Germinal center (tissue), 1 donor: ENCODE measurements around the gene KCNQ1.
A peak's percentile ranks its signal among the peaks of the same experiment; 100 is the strongest.

ENCODE experiments used
- DNase-seq: peaks from one replicate; pipeline ENCODE4 v3.0.0; 2012; ENCODE audit warnings: mixed read lengths, low spot score

The KCNQ1 gene

DNA sequence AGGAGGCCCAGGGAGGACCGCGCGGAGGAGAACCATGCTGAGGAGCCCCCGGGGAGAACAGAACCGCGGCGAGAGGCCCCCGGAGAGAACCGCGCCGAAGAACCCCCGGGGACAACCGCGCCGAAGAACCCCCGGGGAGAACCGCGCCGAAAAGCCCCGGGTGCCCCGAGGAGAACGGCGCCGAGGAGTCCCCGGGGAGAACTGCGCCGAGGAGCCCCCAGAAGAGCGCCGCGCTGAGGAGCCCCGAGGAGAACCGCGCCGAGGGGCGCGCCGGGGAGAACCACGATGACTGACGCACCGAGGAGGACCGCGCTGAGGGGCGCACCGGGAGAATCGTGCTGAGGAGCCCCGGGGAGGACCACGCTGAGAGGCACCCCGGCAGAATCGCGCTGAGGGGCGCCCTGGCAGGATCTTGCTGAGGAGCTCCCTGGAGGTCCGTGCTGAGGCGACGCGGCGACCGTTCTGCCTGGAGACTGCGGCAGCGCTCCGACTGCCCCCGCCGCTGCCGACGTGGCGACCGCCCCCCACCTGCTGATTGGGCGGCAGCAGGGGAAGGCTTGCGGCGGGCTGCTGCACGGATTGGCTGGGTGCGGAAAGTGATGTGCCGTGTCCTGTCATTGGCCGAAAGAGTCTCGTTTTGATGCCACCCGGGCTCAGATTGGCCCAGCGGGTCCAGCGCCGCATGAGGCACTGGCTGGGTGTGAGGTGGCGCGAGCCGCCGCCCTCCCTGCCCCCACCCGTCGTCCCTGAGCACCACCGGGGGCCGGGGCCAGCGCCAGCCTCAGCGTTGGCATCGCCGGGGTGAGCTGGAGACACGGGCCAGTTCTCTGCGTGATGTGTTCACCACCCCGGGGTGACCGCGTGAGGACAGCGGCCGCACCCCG is 255.0 kb downstream of the KCNQ1 start, which contains the start of gene KCNQ1OT1:
Gene KCNQ1OT1, minus strand, starts transcription at position 464 of the 884 bp plus-strand sequence.
- DNase-seq, result peak; percentile 97

DNA sequence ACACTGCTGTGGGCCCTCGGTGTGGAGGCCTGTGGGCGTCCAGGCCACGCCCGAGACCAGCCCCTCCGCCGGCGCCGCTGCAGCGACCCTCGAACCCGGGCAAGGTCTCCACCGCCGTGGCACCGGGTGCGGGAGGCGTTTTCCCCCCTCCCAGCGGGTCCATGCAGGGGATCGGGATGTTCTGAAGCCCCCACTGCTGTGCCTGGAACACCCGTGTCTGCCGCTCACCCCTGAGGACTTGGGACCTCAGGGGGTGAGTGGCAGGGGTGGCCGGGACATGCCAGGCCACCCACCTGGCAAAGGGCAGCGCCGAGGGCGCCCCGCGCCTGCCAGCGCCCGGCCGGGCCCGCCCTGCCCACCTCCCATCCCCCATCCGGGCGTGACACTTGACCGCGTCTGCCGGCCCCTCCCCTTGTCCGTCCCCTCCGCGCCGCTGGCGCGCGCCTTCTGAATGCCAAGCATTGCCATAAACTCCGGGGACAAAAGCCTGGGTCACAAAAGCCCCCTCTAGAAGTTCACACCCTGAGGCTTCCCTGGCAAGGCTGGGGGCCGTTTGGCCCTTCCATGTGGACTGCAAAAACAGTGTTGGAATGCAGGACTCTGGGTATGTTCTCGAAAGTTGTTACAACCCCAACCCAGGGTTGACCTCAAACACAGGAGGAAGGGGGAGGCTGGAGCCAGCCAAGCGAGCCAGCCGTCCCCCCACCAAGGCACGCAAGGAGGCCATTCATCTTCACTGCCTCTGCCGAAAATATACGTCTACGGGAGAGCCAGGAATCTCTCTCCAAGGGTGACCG is 255.8 kb downstream of the KCNQ1 start:
- DNase-seq, result peak; percentile 42

DNA sequence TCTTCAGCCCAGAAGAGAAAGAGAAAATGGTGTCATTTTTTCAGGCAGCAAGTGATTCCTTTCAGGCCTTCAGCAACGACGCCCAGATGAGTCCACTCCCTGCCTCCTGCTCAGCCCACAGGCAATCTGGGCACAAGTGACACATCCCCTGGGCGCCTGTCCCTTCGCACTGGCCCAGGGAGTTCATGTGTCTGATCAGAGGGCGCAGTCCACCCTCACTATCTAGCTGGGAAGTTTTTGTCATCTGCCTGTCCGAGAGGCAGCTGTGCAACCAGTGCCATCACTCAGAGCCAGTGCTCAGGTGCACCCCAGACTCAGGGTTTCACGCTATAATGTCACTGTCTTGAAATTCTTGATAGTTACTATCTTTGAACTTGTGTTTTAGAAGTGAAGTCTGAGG is 256.4 kb downstream of the KCNQ1 start:
- DNase-seq, result no peak

GRCh38 chr11:2701898-2702434 is 257.2 kb downstream of the KCNQ1 start:
- DNase-seq, result no peak

DNA sequence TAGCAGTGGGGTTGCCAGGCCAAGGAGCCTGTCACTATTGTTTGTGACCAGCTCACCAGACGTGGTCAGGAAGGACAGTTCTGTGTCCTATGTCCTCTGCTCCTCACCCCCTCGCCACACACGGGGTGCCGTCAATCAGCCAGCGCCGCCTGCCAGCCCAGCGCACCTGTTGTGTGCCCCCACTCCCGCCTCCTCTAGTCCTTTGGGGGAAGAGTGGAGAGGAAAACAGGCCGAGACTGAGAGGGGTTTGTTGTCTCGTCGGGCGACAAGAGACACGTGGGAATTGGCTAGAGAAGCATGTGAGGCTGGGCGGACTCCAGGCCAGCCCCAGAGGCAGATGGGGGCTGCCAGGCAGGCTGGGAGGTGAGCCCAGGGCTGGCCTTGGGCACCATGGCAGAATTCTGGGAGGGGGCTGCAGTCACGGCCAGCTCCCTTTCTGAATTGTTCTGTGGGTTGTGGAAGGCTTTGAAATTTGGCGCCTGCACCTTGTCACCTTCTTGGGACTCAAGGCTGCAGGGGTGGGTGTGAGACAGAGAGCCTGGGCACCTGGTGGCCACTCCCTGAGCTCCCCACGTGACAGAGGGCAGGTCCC is 258.1 kb downstream of the KCNQ1 start:
- DNase-seq, result no peak

- DNase-seq, result peak; percentile 21
These were observed 258.7 kb downstream of the KCNQ1 start for GRCh38 chr11:2703363-2704141.

DNA sequence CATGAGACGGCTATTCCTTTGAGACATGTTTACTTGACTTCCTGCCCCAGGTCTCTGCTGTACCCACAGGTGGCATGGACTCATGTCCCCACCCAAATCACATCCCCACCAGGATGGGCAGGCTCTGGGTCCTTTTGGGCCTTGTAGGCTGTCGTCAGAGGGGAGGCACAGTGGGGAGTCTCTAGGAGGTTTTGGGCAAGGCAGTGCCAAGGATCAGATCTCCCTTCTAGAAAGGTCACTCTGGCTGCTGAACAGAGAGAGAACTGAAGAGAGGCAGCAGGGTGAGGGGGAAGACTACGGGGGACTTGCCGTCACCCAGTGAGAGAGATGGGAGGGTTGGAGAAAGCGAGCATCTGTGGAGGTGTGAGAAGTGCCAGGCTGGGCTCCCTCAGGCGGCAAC is 259.5 kb downstream of the KCNQ1 start:
- no peak for DNase-seq

DNA sequence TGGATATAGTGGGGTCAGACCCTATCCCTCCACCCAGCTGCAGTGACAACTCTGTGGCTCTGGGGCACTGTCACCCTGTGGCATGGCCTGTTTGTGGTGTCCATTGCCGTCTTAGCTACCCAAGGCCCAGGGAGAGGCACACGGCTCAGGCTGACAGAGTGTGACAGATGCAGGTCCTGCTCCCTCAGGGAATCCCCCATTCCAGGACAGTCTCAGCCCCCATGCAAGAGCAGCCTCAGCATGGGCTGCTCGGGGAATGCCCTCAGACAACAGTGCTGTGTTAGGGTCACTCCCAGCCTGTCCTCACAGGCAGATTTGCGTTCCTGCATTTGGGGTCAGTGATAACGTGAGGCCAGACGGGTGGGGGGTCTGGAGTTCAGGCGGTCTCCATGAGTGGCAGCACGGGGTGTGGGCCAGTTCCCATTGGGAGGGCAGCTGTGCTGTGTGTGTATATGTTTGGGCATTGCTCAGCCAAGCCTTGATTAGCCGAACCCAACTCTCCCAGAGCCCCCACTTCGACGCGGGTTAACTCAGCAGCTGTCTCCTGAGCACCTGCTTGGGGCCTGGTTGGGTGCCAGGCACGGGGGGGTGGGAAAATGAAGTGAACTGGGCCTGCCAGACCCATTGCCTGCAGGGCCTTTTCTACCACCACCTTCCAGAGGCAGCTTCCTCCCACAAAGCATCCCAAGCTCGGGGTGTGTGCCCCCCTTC is 260.2 kb downstream of the KCNQ1 start:
- DNase-seq, result no peak

DNA sequence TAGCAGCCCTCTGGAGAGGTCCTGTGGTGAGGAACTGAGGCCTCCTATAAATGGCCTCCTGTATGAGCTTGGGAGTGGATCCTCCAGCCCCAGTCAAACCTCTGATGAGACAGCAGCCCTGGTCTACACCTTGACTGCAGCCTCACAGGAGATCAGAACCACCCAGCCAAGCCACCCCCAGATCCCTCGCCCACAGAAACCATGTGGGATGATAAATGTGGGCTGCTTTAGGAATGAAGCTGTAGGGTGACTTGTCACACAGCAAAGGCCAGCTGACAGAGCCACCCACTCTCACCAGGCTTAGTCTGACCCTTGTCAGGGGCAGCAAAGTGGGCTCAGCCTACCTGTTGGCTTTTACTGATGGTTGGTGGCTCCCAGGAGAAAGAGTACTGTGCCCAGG is 261.5 kb downstream of the KCNQ1 start:
- DNase-seq, result no peak

DNA sequence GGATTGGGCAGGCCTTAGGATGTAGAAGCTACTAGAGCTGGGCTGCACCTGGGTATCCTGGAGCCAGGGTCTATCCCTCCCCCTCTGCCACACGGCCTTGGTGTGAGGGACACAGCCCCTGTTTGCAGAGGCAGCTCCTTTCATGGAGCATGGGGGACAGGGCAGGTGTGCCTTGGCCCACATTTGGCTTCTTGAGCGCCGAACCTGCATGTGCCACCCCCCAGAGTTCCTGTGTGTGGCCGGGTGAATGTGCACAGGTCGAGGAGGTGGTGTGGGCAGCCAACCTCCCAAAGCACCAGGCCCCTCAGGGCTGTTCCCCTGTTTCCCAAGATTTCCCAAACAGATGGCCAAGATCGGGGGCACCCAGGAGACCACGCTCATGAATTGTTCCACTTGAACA is 262.9 kb downstream of the KCNQ1 start:
- DNase-seq, result no peak

GRCh38 chr11:2708151-2708581 is 263.4 kb downstream of the KCNQ1 start:
- DNase-seq, result no peak

DNA sequence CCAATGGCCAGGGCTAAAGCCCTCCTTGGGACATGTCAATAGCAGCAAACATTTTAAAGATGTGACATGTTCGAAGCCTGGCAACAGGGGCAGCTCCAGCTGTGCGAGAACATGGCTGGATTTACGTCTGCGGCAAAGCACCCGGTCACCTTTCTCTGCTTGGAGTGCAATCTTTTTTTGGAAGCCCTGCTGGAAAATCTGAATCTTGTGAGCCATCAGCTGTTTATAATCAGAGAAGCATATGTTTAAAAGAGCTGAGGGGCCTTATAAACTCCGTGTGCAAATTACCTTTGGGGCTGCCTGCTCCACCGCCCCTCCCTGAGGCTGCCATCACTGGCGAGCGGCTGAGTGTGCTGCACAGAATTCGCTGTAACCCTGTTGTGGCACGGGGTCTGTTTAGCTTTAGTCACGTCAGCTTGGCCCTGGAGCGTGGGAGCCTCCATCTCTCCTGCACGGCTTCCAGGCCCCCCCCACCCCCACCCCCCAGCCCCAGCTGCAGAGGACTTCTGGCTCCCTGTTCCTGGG is 264.0 kb downstream of the KCNQ1 start:
- no peak for DNase-seq

GRCh38 chr11:2709429-2709828 is 264.6 kb downstream of the KCNQ1 start:
- DNase-seq, result no peak

DNA sequence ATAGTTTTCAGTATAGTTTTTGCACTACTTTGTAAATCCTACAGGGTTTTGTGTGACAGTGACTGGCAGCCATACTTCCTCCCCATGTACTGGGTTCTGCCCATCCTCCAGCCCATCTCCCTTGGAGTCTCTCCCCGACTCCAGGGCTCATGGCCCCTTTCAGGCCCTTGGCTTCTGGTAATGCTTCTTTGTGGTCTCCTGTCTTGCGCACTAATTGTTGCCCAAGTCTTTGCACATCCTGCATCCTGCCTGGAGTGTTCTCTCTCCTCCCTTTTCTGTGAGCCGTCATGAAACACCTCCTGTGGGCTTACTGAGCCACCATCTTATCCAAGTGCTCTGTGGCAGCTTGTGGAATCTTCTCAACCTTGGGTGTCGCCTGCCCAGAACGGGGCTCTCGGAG is 266.4 kb downstream of the KCNQ1 start:
- no peak for DNase-seq

GRCh38 chr11:2713094-2713493 is 268.3 kb downstream of the KCNQ1 start:
- DNase-seq, result no peak

GRCh38 chr11:2713661-2714462 is 269.1 kb downstream of the KCNQ1 start:
- no peak for DNase-seq

- no peak for DNase-seq
These were observed 269.6 kb downstream of the KCNQ1 start for GRCh38 chr11:2714463-2714800.

DNA sequence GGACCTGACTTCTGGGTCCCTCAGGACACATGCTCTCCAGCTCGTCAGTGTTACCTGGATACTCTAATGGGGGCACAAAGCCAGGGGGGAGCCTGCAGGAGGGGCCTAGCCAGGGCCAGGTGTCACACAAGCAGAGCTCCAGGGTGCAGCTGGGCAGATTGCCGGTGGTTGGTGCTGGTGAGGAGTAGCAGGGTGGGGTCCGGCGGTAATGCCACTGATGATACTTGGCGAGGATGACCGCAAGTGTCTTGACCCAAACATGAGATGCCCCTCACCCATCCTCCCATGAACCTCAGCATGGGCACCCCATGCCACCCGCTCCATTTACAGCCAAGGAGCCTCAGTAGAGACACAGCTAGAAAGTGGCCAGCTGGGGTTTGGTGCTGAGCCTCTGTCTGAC is 270.1 kb downstream of the KCNQ1 start:
- no peak for DNase-seq

DNA sequence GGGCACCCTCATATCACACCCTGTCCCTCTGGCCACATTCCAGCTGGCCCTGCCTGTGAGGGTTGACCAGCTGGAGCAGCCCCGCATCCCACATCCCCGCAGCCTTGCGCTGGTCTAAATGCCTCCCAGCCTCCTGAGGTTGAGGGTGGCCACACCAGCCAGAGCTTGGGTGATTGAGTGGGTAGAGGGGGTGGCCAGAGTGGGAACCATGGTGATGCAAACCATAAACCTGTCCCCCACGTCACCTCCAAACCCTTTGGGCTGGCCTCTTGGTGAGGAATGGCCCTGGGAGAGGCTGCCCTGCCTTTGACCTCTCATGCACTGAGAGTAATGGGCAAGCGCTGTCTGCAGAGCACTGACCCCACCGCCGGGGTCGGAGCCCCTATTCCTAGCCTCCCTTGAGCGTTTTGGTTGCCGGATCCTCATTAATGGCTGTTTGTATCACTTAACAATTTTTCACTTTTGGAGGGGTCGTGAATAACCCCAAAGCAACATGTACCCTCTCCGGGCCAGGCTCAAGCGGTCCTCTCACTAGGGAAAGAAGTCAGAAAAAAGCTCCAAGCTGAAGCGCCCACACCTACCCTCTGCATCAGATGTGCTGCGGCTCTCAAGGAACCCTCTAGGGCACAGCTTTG is 271.0 kb downstream of the KCNQ1 start:
- no peak for DNase-seq
